22Rv1 (cell line): Measurements from ENCODE around the gene UBL3.

Experiments used
- ZFX ChIP-seq: fragments of 450-650 bp; IDR thresholded peaks from 2 replicates; pipeline ENCODE4 v1.6.1; 2017; ENCODE audit warnings: antibody characterized with exemption, borderline replicate concordance
- TF ChIP-seq, protein P1 (sequence below): fragments of 450-650 bp; IDR thresholded peaks from 2 replicates; pipeline ENCODE4 v1.5.1; 2017; ENCODE audit warnings: mild to moderate bottlenecking

DNA sequence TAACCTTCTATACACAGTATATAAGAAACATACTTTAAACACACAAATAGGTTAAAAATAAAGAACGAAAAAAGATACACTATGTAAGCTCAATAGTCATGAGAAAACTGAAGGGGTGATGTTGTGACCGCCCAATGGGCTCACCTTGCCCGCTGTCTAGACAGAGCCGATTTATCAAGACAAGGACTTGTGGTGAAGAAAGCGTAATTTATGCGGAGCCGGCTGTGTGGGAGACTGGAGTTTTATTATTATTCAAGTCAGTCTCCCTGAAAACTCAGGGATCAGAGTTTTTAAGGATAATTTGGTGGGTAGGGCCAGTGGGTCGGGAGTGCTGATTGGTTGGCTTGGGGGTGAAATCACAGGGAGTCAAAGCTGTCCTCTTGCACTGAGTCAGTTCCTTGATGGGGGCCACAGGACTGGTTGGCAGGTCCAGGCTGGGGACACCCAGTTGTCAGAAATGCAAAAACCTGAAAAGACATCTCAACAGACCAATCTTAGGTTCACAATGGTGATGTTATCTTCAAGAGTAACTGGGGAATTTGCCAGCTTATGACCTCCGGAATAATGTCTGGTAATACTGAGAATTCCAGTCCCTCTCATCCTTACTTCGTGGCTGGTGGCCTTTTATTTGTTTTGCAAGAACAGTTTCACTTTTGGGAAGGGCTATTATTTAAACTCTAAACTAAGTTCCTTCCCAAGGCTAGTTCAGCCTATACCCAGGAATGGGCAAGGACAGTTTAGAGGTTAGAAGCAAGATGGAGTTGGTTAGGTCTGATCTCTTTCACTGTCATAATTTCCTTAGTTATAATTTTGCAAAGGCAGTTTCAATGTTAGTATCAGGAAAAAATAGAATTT, 96.6 kb downstream of the UBL3 start:
- TF ChIP-seq, protein P1, sequence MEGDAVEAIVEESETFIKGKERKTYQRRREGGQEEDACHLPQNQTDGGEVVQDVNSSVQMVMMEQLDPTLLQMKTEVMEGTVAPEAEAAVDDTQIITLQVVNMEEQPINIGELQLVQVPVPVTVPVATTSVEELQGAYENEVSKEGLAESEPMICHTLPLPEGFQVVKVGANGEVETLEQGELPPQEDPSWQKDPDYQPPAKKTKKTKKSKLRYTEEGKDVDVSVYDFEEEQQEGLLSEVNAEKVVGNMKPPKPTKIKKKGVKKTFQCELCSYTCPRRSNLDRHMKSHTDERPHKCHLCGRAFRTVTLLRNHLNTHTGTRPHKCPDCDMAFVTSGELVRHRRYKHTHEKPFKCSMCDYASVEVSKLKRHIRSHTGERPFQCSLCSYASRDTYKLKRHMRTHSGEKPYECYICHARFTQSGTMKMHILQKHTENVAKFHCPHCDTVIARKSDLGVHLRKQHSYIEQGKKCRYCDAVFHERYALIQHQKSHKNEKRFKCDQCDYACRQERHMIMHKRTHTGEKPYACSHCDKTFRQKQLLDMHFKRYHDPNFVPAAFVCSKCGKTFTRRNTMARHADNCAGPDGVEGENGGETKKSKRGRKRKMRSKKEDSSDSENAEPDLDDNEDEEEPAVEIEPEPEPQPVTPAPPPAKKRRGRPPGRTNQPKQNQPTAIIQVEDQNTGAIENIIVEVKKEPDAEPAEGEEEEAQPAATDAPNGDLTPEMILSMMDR = no peak
- TF ChIP-seq ZFX = no peak
